Fibroblast of mammary gland (primary cell): Measurements from ENCODE around the gene TIPRL.

Source experiments
- DNase-seq: peaks from one replicate; pipeline ENCODE4 v3.0.0-alpha.2; 2010; ENCODE audit warnings: low read depth
- H3K4me3 ChIP-seq: 2 replicates; pipeline ENCODE4 v1.5.1; 2011; ENCODE audit warnings: low read depth, mild to moderate bottlenecking, low read length, moderate library complexity; ENCODE audit not compliant: control insufficient read depth
- CTCF ChIP-seq: conservative IDR thresholded peaks from 2 replicates; pipeline ENCODE4 v1.5.1; 2011; ENCODE audit warnings: low read depth, low read length, inconsistent platforms; ENCODE audit not compliant: control insufficient read depth, insufficient read depth

TIPRL gene

GRCh38 chr1:168178638-168179437 lies at the start of gene TIPRL:
TSS of gene TIPRL (plus strand) at chr1:168178962. CDS start at chr1:168179078, 116 bp downstream.
- DNase-seq: peak; percentile 99
- peak; percentile 41 for TF ChIP-seq CTCF
- peak within 1 kb of the TSS; percentile 99 for H3K4me3 ChIP-seq

GRCh38 chr1:168129933-168130332 lies 48.8 kb upstream of the TIPRL start:
- no peak overlapping the region for H3K4me3 ChIP-seq
- no peak for DNase-seq
- TF ChIP-seq CTCF: no peak

- DNase-seq: no peak
- H3K4me3 ChIP-seq: no peak overlapping the region
- TF ChIP-seq CTCF: no peak
Measured at GRCh38 chr1:168134132-168134531, 44.6 kb upstream of the TIPRL start.

- H3K4me3 ChIP-seq: no peak overlapping the region
Measured at GRCh38 chr1:168134642-168135041, 44.1 kb upstream of the TIPRL start.

GRCh38 chr1:168135116-168135920 lies 43.4 kb upstream of the TIPRL start:
- peak overlapping the region; percentile 72 for H3K4me3 ChIP-seq
- no peak for DNase-seq
- no peak for TF ChIP-seq CTCF

More at GRCh38 chr1:168134642-168135041, 44.1 kb upstream of the TIPRL start:
- DNase-seq: no peak
- no peak for TF ChIP-seq CTCF

GRCh38 chr1:168135921-168136708 lies 42.6 kb upstream of the TIPRL start:
- TF ChIP-seq CTCF: no peak
- DNase-seq: peak; percentile 41
- peak overlapping the region; percentile 72 for H3K4me3 ChIP-seq
